Measurements from ENCODE around the gene PPP1R26. TPM values are rescaled to one million over a fixed set of nuclear protein-coding genes. Genes with fewer than 3 reads are reported as not detected.
"Not testable (repeated sequence)": the region's sequence is repeated elsewhere in the genome, so short reads cannot be mapped to it uniquely, and the experiment has no call there.

Gene PPP1R26
- total and polyA plus RNA-seq, 9 donors: 3.4 to 19.9 (median 14.7) TPM

GRCh38 chr9:135533674-135534073 lies 54.1 kb downstream of the PPP1R26 start:
- no peaks in the 10 kb centered on the region for H3K36me3 ChIP-seq
- no peaks in the 10 kb centered on the region for H3K9me3 ChIP-seq
- H3K27me3 ChIP-seq: no peaks in the 10 kb centered on the region
- no peak overlapping the region for H3K27ac ChIP-seq
- no peak overlapping the region for H3K4me3 ChIP-seq
- DNase-seq: peak in 1 of 5 donors; percentile 1
- WGBS, 3 donors: 88 to 91% (median 89%) methylated on average over 12 of the region's 12 CpGs
- H3K4me1 ChIP-seq (ENCODE audit: insufficient read depth): no peaks in the 10 kb centered on the region
- intact Hi-C loops (cut with DNase I): loop anchor here in 1 of 4 donors (10.0 kb wide), 1 partner anchor 1051 kb away; no protein-coding TSS in a partner anchor
- TF ChIP-seq POLR2A (IDR thresholded peaks at IDR 0.05): no peak
- TF ChIP-seq EP300 (IDR thresholded peaks at IDR 0.05): no peak
- TF ChIP-seq CTCF (IDR thresholded peaks at IDR 0.05): no peak

DNA sequence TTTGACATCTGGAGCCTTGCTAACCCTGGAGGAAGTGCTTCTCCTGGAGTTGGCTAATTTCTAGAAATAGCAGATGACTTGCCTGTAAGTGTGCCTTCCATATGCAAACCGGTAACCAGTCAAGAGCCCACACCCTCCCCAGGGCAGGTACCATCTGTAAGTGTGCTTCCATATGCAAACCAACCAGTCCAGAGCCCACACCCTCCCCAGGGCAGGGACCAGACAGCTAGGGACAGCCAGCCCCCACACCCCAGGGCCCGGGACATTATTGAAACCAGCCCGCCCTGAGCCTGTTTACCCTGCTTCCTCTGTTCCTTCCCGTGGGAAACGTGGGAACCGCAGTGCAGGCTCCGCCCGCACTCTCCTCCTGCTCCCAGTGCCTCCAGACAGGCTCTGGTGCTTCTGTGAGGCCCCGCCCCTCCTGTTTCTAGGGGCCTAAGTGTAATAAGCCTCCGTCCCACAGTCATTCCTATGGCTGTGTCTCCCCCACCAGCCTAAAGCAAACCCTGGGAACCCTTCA lies 54.7 kb downstream of the PPP1R26 start:
- not testable (repeated sequence) for H3K4me1 ChIP-seq (ENCODE audit: insufficient read depth); H3K27ac ChIP-seq; H3K36me3 ChIP-seq; H3K4me3 ChIP-seq; H3K27me3 ChIP-seq; H3K9me3 ChIP-seq
- 39 to 48% (median 44%) methylated on average over 10 of the region's 10 CpGs for WGBS, 3 donors
- intact Hi-C loops (cut with DNase I): loop anchor here in 1 of 4 donors (10.0 kb wide), 1 partner anchor 1051 kb away; no protein-coding TSS in a partner anchor
- peak in 1 of 5 donors; percentile 2 for DNase-seq

DNA sequence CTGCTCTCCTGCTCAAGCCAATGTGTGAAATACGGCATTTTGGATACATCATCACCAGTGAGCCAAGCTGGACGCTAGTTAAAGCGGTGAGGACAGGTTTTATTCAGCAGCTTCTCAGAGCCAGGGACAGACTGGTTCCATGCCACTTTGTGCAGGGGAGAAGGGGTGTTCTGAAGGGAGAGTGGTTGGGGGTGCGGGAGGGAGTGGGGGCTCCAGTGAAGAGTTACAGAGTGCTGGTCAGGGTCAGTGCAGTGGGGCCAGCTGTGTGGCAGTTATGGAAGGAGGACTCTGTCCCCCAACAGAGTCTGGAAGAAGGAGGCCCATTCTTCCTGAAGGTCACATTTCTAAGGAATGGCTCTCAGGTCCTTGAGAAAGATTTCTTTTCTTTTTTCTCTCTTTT lies 55.2 kb downstream of the PPP1R26 start:
- peak in 1 of 5 donors; percentile 2 for DNase-seq
- H3K4me1 ChIP-seq (ENCODE audit: insufficient read depth); H3K27me3 ChIP-seq; H3K27ac ChIP-seq; H3K9me3 ChIP-seq; H3K36me3 ChIP-seq; H3K4me3 ChIP-seq: not testable (repeated sequence)
- WGBS, 3 donors: 66 to 77% (median 72%) methylated on average over 4 of the region's 4 CpGs
- intact Hi-C loops (cut with DNase I): loop anchor here in 1 of 4 donors (10.0 kb wide), 1 partner anchor 1050 kb away; no protein-coding TSS in a partner anchor

DNA sequence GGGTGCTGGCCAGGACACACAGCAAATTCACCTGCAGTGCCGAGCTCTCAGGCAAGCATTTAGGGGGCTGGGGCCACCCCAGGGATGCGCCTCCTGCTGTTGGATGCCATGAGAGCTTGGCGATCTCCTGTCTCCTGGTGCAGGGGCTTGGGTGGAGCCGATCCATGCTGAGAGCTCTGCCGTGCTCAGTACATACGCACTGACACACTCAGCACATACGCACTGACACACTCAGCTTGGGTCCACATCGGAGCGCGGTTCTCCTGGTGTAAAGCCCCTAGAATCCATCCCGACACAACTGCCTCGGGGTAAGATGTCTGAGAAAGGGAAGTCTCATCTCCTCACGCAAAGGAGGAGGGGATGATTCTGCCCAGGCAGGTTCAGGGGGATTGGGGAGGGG lies 56.0 kb downstream of the PPP1R26 start:
- H3K27me3 ChIP-seq, H3K27ac ChIP-seq: not testable (repeated sequence)
- 78 to 86% (median 83%) methylated on average over 9 to 13 of the region's 13 CpGs for WGBS, 3 donors

GRCh38 chr9:135536216-135536615 lies 56.6 kb downstream of the PPP1R26 start:
- Histone ChIP-seq H3K27me3 (no peaks in the 10 kb centered on the region), H3K36me3 (no peaks in the 10 kb centered on the region), H3K4me1 (ENCODE audit: insufficient read depth) (no peaks in the 10 kb centered on the region), H3K9me3 (no peaks in the 10 kb centered on the region), H3K4me3 (no peak overlapping the region), H3K27ac (no peak overlapping the region)
- DNase-seq: no peak
- WGBS, 3 donors: 72 to 85% (median 81%) methylated on average over 8 of the region's 8 CpGs
- intact Hi-C loops (cut with DNase I): loop anchor here in 1 of 4 donors (10.0 kb wide), 1 partner anchor 1049 kb away; no protein-coding TSS in a partner anchor
- TF ChIP-seq EP300 (IDR thresholded peaks at IDR 0.05) (no peak), POLR2A (IDR thresholded peaks at IDR 0.05) (no peak), CTCF (IDR thresholded peaks at IDR 0.05) (no peak)

More for the DNA sequence above, 56.0 kb downstream of the PPP1R26 start:
- intact Hi-C loops (cut with DNase I): loop anchor here in 1 of 4 donors (10.0 kb wide), 1 partner anchor 1049 kb away; no protein-coding TSS in a partner anchor
- not testable (repeated sequence) for H3K9me3 ChIP-seq; H3K4me1 ChIP-seq (ENCODE audit: insufficient read depth); H3K36me3 ChIP-seq; DNase-seq; H3K4me3 ChIP-seq

Other genes with a start within 250 kb of the PPP1R26 start
- gene MRPS2, start 20.9 kb downstream of the PPP1R26 start, total RNA-seq: 10 to 100 TPM; 27.2 to 53.2 (median 30.4) TPM
- 10 to 100 TPM in 1 of 2 donors, 1 to 10 TPM in 1; 9.7 to 45.4 TPM for gene MRPS2, start 20.9 kb downstream of the PPP1R26 start, polyA plus RNA-seq
- 1 to 10 TPM in 2 of 7 donors, not detected in 5; 2.3 to 5.3 TPM for gene LCN1, start 41.7 kb downstream of the PPP1R26 start, total RNA-seq
- not detected for gene LCN1, start 41.7 kb downstream of the PPP1R26 start, polyA plus RNA-seq
- gene OBP2A, start 66.3 kb downstream of the PPP1R26 start, total RNA-seq: 1 to 10 TPM in 4 of 7 donors, not detected in 3; 1.4 to 7.8 (median 4.8) TPM
- gene OBP2A, start 66.3 kb downstream of the PPP1R26 start, polyA plus RNA-seq: not detected
- 1 to 10 TPM in 4 of 7 donors, under 1 TPM in 1, not detected in 2; 0.71 to 8.8 (median 1.4) TPM for gene PAEP, start 82.0 kb downstream of the PPP1R26 start, total RNA-seq
- under 1 TPM; 0.41 to 0.57 TPM for gene PAEP, start 82.0 kb downstream of the PPP1R26 start, polyA plus RNA-seq
- not detected for gene GLT6D1, start 159.8 kb downstream of the PPP1R26 start, total RNA-seq
- gene GLT6D1, start 159.8 kb downstream of the PPP1R26 start, polyA plus RNA-seq: not detected
- gene LCN9, start 183.5 kb downstream of the PPP1R26 start, total RNA-seq: not detected
- not detected for gene LCN9, start 183.5 kb downstream of the PPP1R26 start, polyA plus RNA-seq
- under 1 TPM in 1 of 7 donors, not detected in 6; 0.17 TPM for gene SOHLH1, start 219.7 kb downstream of the PPP1R26 start, total RNA-seq
- gene SOHLH1, start 219.7 kb downstream of the PPP1R26 start, polyA plus RNA-seq: under 1 TPM in 1 of 2 donors, not detected in 1; 0.36 TPM
- gene KCNT1, start 222.4 kb downstream of the PPP1R26 start, total RNA-seq: 10 to 100 TPM in 2 of 7 donors, 1 to 10 TPM in 4, under 1 TPM in 1; 0.83 to 12.0 (median 6.4) TPM
- 1 to 10 TPM; 1.9 to 2.0 TPM for gene KCNT1, start 222.4 kb downstream of the PPP1R26 start, polyA plus RNA-seq